DMS53 (cell line): ENCODE measurements around the gene CD248.
A peak's percentile ranks its signal among the peaks of the same experiment; 100 is the strongest.
"Not testable (repeated sequence)": the region's sequence is repeated elsewhere in the genome, so short reads cannot be mapped to it uniquely, and the experiment has no call there.

Experiments
- DNase-seq: peaks from one replicate; lab custom pipeline; 2025; lab: John Stamatoyannopoulos, UW

Gene CD248

GRCh38 chr11:66328302-66329144 lies 11.7 kb upstream of the CD248 start:
- DNase-seq: peak; percentile 90

- no peak for DNase-seq
Observed at GRCh38 chr11:66328031-66328301, 11.1 kb upstream of the CD248 start.

- no peak for DNase-seq
Observed at GRCh38 chr11:66327171-66328030, 10.6 kb upstream of the CD248 start.

GRCh38 chr11:66326261-66327111 lies 9.6 kb upstream of the CD248 start:
- DNase-seq: no peak

- no peak for DNase-seq
Observed at GRCh38 chr11:66325263-66325671, 8.4 kb upstream of the CD248 start.

GRCh38 chr11:66324664-66325063 lies 7.8 kb upstream of the CD248 start:
- DNase-seq: no peak

- DNase-seq: no peak
Observed at GRCh38 chr11:66323684-66324083, 6.8 kb upstream of the CD248 start.

GRCh38 chr11:66322732-66323427 lies 6.0 kb upstream of the CD248 start:
- no peak for DNase-seq

GRCh38 chr11:66321606-66322005 lies 4.8 kb upstream of the CD248 start:
- DNase-seq: no peak

GRCh38 chr11:66320748-66321147 lies 3.9 kb upstream of the CD248 start:
- DNase-seq: not testable (repeated sequence)

- not testable (repeated sequence) for DNase-seq
Observed at GRCh38 chr11:66320289-66320688, 3.4 kb upstream of the CD248 start.

GRCh38 chr11:66318600-66318970 lies 1.7 kb upstream of the CD248 start:
- DNase-seq: no peak

GRCh38 chr11:66317723-66318599 lies 1.1 kb upstream of the CD248 start:
- DNase-seq: no peak

- peak; percentile 47 for DNase-seq
Observed at GRCh38 chr11:66317322-66317722, 478 bp upstream of the CD248 start.

GRCh38 chr11:66315921-66316811 lies 678 bp downstream of the CD248 start:
- peak; percentile 92 for DNase-seq

- DNase-seq: no peak
Observed at GRCh38 chr11:66315498-66315885, 1.4 kb downstream of the CD248 start.

GRCh38 chr11:66314561-66315497 lies 2.0 kb downstream of the CD248 start:
- DNase-seq: no peak

- no peak for DNase-seq
Observed at GRCh38 chr11:66314186-66314501, 2.7 kb downstream of the CD248 start.
